ENCODE results near the gene ITGB5. TPM values are rescaled to one million over a fixed set of nuclear protein-coding genes. Genes with fewer than 3 reads are reported as not detected.

The ITGB5 gene
- total RNA-seq, 2 donors from 2014 or later: 73.5 to 88.7 TPM

GRCh38 chr3:124915254-124915653 lies 28.1 kb upstream of the ITGB5 start:
- Histone ChIP-seq H3K9me3 (no peaks in the 10 kb centered on the region), H3K4me3 (no peak overlapping the region), H3K4me1 (no peaks in the 10 kb centered on the region), H3K27me3 (no peaks in the 10 kb centered on the region), H3K36me3 (replicated peaks in 1 of 2; ENCODE audit: insufficient read depth in 1 of 2, low read depth in 2 of 2) (no peaks in the 10 kb centered on the region), H3K27ac (no peak overlapping the region)
- DNase-seq (no peak), ATAC-seq (no peak)
- intact Hi-C loops (cut with DNase I): no loop called here
- no peak for TF ChIP-seq POLR2A (IDR thresholded peaks at IDR 0.05)
- TF ChIP-seq CTCF (IDR thresholded peaks at IDR 0.05): no peak
- WGBS, 2 donors: 88 to 89% methylated on average over 3 of the region's 3 CpGs

- DNase-seq (no peak), ATAC-seq (no peak)
- TF ChIP-seq CTCF (IDR thresholded peaks at IDR 0.05) (no peak), POLR2A (IDR thresholded peaks at IDR 0.05) (no peak)
- 69% methylated on average over 9 of the region's 9 CpGs for WGBS, 2 donors
- Histone ChIP-seq H3K9me3 (no peaks in the 10 kb centered on the region), H3K27me3 (no peaks in the 10 kb centered on the region), H3K27ac (no peak overlapping the region), H3K4me1 (no peaks in the 10 kb centered on the region), H3K36me3 (replicated peaks in 1 of 2; ENCODE audit: insufficient read depth in 1 of 2, low read depth in 2 of 2) (no peaks in the 10 kb centered on the region), H3K4me3 (no peak overlapping the region)
- intact Hi-C loops (cut with DNase I): no loop called here
Measured at GRCh38 chr3:124907957-124908356, 20.8 kb upstream of the ITGB5 start.

- intact Hi-C loops (cut with DNase I): loop anchor here (5.0 kb wide), 1 partner anchor 143 kb away; no protein-coding TSS in a partner anchor
- no peak overlapping the region for H3K27ac ChIP-seq
- 56 to 59% methylated on average over 6 of the region's 6 CpGs for WGBS, 2 donors
Measured at GRCh38 chr3:124904835-124905492, 17.8 kb upstream of the ITGB5 start.

GRCh38 chr3:124903896-124904834 lies 17.0 kb upstream of the ITGB5 start:
- Histone ChIP-seq H3K27ac (no peak overlapping the region), H3K4me3 (no peak overlapping the region), H3K4me1 (peaks cover 5% of the 10 kb centered on the region), H3K27me3 (no peaks in the 10 kb centered on the region), H3K36me3 (replicated peaks in 1 of 2; ENCODE audit: insufficient read depth in 1 of 2, low read depth in 2 of 2) (no peaks in the 10 kb centered on the region), H3K9me3 (no peaks in the 10 kb centered on the region)
- 74 to 75% methylated on average over 1 of the region's 1 CpG for WGBS, 2 donors
- TF ChIP-seq CTCF (IDR thresholded peaks at IDR 0.05) (no peak), POLR2A (IDR thresholded peaks at IDR 0.05) (no peak)
- ATAC-seq (no peak), DNase-seq (no peak)
- intact Hi-C loops (cut with DNase I): loop anchor here (5.0 kb wide), 1 partner anchor 142 kb away; no protein-coding TSS in a partner anchor

More at GRCh38 chr3:124904835-124905492, 17.8 kb upstream of the ITGB5 start:
- H3K27me3 ChIP-seq: no peaks in the 10 kb centered on the region
- peaks cover 5% of the 10 kb centered on the region for H3K4me1 ChIP-seq
- no peak for ATAC-seq
- no peak overlapping the region for H3K4me3 ChIP-seq
- no peaks in the 10 kb centered on the region for H3K9me3 ChIP-seq
- TF ChIP-seq CTCF (IDR thresholded peaks at IDR 0.05) (no peak), POLR2A (IDR thresholded peaks at IDR 0.05) (no peak)
- H3K36me3 ChIP-seq (replicated peaks in 1 of 2; ENCODE audit: insufficient read depth in 1 of 2, low read depth in 2 of 2): no peaks in the 10 kb centered on the region
- no peak for DNase-seq
